HG03095 (cell line): ENCODE measurements around the gene RHBDD1.

Source experiments
- ATAC-seq: cut with Tn5 transposase; IDR thresholded peaks from one replicate; pipeline ENCODE4 v1.9.1; 2021; ENCODE audit warnings: moderate library complexity; ENCODE audit not compliant: unreplicated experiment

Gene RHBDD1

GRCh38 chr2:226910384-226910783 lies 74.5 kb downstream of the RHBDD1 start:
- no peak for ATAC-seq

- ATAC-seq: no peak
Observed at GRCh38 chr2:226911932-226912331, 76.1 kb downstream of the RHBDD1 start.

GRCh38 chr2:226913641-226914040 lies 77.8 kb downstream of the RHBDD1 start:
- no peak for ATAC-seq

- no peak for ATAC-seq
Observed at GRCh38 chr2:226915846-226916360, 80.0 kb downstream of the RHBDD1 start.

- ATAC-seq: peak; percentile 97
Observed at GRCh38 chr2:226916669-226917068, 80.8 kb downstream of the RHBDD1 start.

- ATAC-seq: peak; percentile 77
Observed at GRCh38 chr2:226932443-226932842, 96.6 kb downstream of the RHBDD1 start.

GRCh38 chr2:226934546-226935201 lies 98.8 kb downstream of the RHBDD1 start:
- ATAC-seq: no peak

- peak; percentile 74 for ATAC-seq
Observed at GRCh38 chr2:226943862-226944620, 108.2 kb downstream of the RHBDD1 start.

GRCh38 chr2:226953206-226953605 lies 117.4 kb downstream of the RHBDD1 start:
- ATAC-seq: no peak

GRCh38 chr2:226953826-226954225 lies 118.0 kb downstream of the RHBDD1 start:
- ATAC-seq: no peak

GRCh38 chr2:226956659-226957058 lies 120.8 kb downstream of the RHBDD1 start:
- no peak for ATAC-seq

- no peak for ATAC-seq
Observed at GRCh38 chr2:226959418-226959817, 123.6 kb downstream of the RHBDD1 start.

- ATAC-seq: no peak
Observed at GRCh38 chr2:226962176-226962773, 126.4 kb downstream of the RHBDD1 start.

- no peak for ATAC-seq
Observed at GRCh38 chr2:226963528-226963927, 127.7 kb downstream of the RHBDD1 start.

GRCh38 chr2:226965376-226965775 lies 129.5 kb downstream of the RHBDD1 start:
- no peak for ATAC-seq

- no peak for ATAC-seq
Observed at GRCh38 chr2:226969417-226970080, 133.7 kb downstream of the RHBDD1 start.

GRCh38 chr2:226970362-226970761 lies 134.5 kb downstream of the RHBDD1 start:
- no peak for ATAC-seq

- peak; percentile 44 for ATAC-seq
Observed at GRCh38 chr2:226971084-226971483, 135.2 kb downstream of the RHBDD1 start.

- ATAC-seq: no peak
Observed at GRCh38 chr2:226971770-226972169, 135.9 kb downstream of the RHBDD1 start.

- ATAC-seq: no peak
Observed at GRCh38 chr2:226973816-226974215, 138.0 kb downstream of the RHBDD1 start.

- ATAC-seq: no peak
Observed at GRCh38 chr2:226977775-226978190, 141.9 kb downstream of the RHBDD1 start.
